Epidermal melanocyte (primary cell): Measurements from ENCODE around the gene PTPN5.
A peak's percentile ranks its signal among the peaks of the same experiment; 100 is the strongest.

Source experiments
- DNase-seq: peaks from one replicate; pipeline ENCODE4 v3.0.0; 2011; ENCODE audit warnings: low spot score; ENCODE audit not compliant: insufficient read length

Gene PTPN5

DNA sequence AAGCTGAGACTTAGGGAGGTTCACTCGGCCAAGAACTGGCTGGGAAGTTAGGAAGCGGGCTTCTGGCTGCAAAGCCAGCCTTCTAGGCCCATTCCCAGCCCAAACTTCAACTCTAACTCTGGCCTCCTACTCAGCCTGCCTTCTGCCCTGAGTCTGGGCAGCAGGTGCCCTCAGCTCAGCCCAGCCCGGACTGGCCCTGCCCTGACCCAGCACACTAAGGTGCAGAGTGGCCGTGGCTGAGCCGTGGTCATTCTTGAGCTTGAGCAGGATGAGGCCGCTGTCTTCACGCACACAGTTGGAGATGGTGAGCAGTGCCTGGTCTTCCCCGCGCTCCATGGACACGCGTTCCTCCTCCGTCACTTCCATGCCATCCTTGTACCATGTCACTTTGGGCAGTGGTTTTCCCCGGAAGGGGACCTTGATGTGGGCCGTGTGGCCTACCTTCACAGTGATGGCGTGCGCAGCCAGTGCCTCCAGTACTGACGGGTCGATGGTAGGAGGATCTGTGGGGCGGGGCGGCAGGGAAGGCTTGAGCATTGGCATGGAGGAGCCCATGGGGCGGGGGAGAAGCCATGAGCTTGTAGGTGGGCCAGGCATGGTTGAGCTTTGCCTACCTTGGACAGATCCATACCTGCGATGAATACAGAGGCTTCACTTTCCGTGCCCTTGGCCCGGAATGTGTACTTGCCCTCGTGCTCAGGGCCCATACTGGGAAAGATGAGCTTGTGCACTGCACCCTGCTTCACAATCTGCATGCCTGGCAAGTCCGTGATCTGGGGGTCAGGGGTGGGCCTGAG lies 77.8 kb downstream of the PTPN5 start:
- DNase-seq: no peak

DNA sequence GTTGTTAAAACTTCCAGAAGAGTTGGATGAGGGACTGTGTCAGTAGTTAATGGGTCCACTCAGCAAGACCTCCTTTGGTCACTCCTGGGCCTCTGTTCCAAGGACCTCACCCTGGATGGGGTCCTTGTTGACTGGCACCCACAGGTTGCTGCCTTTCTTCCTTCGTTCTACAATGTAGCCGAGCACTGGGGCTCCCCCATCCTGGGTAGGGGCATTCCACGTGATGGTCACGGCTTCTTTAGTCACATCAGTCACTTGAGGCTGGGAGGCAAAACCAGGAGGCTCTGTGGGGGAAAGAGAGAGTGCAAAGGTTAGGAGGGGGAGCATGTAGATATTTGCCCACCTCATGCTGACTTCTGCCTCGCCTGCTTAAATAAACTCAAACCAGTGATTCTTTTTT lies 81.1 kb downstream of the PTPN5 start:
- no peak for DNase-seq

- no peak for DNase-seq
Observed at GRCh38 chr11:18709414-18709813, 82.2 kb downstream of the PTPN5 start.

DNA sequence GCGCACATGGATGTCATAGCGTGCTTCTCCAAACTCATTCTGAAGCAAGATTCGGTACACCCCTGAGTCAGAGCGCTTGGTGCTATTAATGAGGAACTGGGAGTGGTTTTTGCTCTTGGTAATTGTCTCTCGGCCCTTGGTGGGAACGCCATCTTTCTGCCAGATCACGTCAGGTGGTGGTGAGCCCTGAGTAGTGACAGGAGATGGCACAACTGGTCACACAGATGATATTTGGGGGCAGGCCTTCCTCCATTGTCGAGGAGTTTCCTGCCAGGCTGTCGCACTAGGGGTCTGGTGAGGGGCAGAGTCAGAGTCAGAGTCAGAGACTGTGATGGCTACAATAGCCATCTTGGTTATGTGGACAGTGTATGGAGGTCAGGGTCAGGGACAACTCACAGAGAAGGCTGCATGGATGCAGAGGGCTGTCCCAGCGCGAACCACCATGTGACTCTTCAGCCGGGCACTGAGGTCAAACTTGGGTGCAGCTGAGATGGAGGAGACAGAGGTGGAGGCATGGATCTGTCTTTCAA lies 83.7 kb downstream of the PTPN5 start:
- DNase-seq: no peak

DNA sequence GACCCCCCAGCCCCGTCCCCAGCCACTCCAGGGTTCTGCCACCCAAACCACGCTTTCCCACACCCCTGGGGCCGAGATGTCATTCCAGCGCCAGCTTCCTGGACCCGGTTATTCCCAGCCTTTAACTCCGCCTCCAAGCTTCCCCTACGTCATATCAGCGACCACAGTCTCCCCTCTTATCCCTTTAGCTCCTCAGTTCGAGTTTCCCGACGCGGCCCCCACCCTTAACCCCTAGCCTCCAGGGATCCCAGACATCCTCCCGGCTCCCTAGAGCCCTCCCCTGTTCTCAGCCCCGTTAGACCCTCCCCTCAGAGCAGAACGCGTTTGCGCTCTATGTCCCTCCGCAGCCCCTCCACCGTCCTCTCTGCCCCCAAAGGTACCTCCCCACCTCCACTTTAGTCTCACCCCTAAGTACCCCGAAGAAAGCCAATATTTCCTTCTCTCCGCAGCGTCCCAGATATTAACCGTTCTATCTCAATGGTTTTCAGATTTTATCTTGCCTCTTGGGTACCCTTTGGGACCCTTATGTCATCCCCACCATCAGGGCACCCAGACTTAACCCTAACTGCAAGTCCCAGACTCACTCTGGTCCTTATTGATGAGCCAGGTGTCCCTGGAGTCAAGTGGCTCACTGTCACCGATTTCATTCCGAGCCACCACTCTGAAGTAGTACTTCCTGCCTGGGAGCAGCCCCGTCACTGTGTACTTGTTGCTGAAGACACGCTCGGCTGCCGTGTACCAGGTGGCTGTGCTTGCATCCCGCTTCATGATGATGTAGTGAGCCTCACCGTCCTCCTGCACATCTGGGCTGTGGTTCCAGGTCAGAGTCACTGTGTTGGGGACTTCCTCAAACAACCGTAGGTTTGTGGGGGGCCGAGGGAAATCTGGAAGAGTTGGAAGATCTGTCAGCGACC lies 85.0 kb downstream of the PTPN5 start:
- DNase-seq: peak; percentile 74

DNA sequence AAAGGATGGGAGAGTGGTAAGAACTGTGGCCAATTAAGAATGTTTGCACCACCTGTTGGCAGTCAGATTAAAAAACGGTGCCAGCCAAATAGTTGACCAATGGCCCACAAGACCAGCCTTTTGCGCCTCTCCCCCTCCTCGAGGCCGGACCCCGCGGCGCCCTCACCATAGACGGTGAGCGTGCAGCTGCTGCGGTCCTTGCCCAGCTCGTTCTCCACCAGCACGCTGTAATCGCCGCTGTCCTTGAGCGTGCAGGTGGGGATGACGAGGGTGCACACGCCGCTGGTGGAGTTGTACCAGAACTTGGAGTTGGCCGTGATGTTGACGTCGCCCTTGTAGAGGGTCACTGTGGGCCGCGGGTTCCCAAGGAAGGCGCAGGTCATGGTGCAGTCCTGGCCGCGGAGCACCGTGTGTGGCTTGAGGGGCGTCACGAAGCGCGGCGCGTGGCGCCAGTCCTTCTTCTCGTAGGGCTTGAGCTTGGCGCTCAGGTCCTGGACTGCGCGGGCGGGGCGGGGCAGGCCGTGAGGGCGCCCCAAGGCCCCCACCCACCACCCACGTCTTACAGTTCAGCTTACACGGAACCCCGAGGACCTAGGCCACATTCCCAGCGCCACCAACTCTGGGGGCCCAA lies 85.8 kb downstream of the PTPN5 start:
- no peak for DNase-seq

DNA sequence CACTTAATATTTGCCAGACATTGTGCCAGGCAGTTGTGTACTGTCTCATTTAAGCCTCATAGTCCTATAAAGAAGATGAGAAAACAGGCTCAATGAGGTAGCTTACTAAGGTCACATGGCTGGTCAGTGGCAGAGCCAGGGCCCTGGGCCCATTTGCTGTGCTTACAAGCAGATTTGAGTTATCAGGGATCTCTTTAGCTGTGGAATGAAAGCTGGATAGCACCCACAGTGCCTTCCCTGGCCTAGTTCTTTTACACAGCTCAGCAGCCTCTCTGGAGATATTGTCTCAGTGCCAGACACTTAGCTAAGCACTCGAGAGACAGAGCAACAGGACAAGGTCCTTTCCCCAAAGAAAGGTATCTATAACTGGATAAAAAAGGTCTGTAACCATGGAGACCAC lies 86.9 kb downstream of the PTPN5 start:
- DNase-seq: no peak

- no peak for DNase-seq
Observed at GRCh38 chr11:18704045-18704645, 87.5 kb downstream of the PTPN5 start.

DNA sequence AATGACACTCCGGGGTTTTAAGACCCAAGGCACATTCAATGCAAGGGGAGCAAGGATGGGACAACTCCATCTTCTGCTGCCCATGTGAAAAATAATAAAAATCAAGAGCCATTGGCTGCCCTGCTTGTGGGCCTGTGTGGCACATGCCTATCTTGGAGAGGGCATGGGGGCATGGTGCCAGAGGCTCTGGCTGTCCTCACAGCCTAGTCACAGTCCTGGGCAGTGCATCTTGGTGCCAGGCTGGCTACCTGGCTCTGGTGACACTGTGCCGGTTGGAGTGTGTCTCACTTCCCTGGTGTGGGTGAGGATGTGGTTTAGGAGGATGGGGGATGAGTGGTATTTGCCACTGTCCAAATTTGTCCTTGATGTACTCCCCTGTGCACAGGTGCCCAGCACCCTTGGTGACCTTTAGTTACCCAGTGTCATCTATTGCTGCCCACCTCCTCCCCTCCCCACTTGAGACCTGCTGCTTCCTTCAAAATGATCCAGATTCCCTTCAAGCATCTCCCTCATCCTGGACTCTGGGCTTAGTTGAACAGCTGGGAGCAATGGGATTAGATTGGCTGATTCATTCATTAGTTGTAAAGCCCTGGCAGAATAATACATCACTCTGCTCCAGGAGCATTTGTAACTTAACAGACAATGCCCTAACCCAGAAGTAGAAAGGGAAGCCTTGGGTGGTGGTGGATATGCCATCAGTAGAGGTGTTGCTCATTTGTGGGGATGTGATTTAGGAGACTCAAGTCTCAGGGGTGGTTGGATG lies 88.4 kb downstream of the PTPN5 start:
- DNase-seq: no peak

DNA sequence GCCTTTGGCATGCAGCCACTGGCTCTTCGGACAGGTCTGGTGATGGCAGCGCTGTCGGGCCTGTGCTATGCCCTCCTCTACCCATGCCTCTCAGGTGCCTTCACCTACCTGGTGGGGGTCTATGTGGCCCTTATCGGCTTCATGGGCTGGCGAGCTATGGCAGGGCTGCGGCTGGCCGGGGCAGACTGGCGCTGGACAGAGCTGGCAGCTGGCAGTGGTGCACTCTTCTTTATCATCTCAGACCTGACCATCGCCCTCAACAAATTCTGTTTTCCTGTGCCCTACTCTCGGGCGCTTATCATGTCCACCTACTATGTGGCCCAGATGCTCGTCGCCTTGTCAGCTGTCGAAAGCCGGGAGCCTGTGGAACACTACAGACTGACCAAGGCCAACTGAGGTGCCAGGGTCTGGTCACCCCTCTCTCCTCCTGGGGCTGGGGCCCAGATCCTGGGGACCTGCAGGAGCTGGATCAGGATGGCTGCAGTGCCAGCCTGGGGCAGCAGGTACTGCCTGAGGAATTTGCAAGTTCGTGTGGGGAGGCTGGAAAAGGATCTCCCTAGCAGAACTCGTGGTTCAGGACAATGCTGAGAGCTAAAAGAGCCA lies 89.9 kb downstream of the PTPN5 start:
- no peak for DNase-seq

DNA sequence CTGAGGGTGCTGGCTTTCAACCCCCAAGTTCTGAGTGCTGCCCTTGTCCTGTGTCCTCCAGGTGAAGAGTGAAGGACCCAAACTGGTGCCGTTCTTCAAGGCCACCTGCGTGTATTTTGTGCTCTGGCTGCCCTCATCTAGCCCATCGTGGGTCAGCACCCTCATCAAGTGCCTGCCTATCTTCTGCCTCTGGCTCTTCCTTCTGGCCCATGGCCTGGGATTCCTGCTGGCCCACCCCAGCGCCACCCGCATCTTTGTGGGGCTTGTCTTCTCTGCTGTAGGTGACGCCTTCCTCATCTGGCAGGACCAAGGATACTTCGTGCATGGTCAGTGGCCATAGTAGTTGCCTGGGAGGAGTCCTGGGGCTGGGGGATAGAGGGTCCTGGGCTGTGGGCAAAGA lies 90.7 kb downstream of the PTPN5 start:
- no peak for DNase-seq

DNA sequence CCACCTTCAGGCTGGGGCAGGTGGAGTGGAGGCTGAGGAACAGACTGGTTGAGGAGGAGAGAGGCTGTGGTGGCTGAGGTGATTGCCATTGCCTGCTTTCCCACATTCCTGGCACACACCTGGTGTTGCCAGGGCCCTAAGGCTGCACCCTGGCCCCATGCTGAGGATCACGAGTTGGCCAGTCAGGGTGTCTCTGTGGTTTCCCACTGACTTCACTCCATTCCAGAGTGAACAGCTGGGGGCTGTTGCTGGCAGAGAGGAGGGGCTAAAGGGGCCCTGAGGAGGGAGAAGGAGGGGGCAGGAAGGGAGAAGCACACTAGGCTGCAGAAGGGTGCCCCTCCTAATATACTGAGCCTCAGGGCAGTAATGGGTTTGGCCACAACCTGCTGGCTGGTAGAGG lies 91.2 kb downstream of the PTPN5 start:
- DNase-seq: no peak

- no peak for DNase-seq
Observed at GRCh38 chr11:18699848-18700261, 91.7 kb downstream of the PTPN5 start.

GRCh38 chr11:18699269-18699596 lies 92.4 kb downstream of the PTPN5 start:
- DNase-seq: no peak

- peak; percentile 79 for DNase-seq
Observed at GRCh38 chr11:18698341-18699268, 93.0 kb downstream of the PTPN5 start, which contains the start of gene TMEM86A. TSS of gene TMEM86A (plus strand) at chr11:18698779. CDS start at chr11:18698887, 108 bp downstream.

- no peak for DNase-seq
Observed at GRCh38 chr11:18697576-18697975, 94.0 kb downstream of the PTPN5 start.

DNA sequence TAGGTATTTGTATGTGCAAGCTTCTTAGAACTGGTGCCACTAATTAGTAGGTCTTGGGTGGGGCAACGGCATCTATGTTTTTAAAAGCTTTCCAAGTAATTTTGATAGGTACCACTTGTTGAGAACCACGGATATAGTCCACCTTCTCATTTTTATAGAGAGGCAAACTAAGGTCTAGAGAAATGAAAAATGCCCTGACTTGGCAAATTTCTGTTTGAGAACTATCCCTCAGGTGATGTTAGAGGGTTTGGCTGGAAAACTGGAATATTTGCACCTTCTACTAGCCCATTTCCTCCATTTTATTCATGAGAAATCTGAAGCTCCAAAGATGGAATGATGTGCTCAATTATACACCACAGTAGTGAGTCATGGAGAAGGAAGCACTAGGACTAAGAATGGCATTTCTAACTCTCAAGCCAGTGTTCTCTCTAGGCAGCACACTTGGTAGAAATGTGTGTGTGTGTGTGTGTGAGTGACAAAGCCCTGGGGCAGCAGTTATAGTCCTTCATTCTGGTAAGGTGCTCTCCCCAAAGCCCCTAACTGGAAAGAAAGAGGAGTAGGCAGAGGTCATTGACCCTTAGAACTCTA lies 94.9 kb downstream of the PTPN5 start:
- DNase-seq: no peak

- DNase-seq: no peak
Observed at GRCh38 chr11:18692941-18693760, 98.4 kb downstream of the PTPN5 start.
